Activated CD4-positive, alpha-beta T cell treated with anti-CD3 and anti-CD28 coated beads for 48 hours (primary cell): ENCODE data around the gene POLR1D.

Experiments
- DNase-seq: peaks from one replicate; pipeline ENCODE4 v3.0.0-alpha.2; 2020

POLR1D gene

DNA sequence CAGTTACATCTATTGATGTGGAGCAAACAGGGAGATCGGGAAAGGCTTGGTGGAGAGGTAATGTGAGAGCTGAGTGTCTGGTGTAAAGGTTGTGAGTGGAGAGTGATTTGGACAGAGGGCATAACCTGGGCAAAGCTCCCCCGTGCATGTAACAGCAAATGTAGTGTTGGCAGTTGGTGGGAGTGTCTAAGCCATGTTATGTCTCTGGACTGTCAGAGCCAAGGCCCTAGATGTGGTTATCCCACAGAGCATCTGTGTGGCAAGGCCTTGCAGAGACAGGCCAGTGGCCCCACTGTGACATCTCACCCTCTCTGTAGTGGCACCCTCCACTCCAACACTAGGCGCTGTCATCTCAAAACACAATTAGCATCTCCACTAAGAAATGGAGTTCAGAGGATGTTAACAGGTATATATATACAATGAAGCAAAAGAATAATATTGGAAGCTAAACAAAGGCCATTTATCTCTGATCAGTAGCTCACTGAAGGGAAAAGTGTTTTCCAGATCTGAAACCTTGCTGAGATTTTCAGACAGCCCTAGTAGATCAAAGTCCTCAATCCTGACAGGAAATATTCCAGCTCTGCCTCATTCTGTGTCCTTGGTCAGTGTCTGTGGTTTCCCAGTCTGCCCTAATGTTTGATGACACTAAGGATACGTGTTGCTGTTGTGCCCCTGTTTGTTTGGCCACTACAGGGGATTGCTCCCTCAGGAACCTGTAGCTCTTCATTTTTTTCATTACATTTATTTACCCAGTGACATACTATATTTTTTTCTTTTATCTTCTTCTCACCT, 20.2 kb downstream of the POLR1D start:
- no peak for DNase-seq

DNA sequence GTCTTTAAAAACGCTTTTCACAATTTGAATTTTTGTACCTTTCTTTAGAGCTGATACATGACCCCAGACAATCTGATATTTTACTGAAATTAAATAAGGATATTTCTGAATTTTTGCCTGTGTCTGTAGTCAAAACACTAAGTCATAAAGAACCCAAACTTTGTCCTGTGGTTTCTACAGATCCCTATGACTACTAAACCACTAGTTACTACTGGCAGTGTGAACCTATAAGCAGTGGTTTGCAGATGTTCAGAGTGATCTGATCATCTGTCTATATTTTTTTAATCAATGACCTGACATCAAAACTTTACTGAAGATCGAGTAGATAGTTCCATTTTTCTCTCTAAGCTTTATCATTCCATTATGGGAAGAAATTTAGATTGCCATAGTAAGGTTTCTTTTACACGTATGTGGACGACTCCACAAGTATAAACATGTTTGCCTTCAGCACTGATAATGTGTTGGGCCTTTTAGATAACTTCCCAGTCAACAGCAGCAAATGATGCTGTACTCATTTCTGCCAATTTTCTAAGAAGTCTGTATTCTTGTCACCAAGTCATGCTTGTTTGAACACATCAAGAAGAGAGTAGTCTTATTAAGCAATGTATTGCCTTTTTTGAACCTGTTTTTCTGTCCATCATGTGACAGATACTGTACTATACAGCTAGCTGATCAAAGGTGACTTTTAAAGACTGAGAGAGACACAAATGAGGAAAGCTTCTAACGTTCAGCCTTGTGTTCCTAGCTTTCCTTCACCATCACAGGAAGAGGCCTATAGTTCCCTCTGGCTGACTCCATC, 21.8 kb downstream of the POLR1D start:
- no peak for DNase-seq

- no peak for DNase-seq
Measured at GRCh38 chr13:27644302-27644701, 22.6 kb downstream of the POLR1D start.

DNA sequence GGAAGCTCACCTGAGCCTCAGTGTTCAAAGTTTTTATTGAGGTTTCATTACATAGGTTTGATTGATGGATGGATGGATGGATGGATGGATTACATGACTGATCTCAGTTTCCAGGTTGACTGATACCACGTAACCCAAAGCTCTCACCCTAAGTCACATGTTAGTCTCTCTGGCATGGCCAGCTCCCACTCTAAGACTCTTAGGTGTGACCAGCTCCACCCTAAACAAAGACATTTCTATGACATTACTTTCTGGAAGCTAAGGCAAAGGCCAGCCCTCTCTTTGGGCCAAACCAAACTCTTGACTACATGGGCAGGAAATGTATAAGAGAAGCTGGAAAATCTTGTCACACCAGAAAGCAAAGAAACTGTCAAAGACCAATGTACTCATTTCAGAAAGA, 28.6 kb downstream of the POLR1D start:
- DNase-seq: no peak

GRCh38 chr13:27654059-27654458, 32.4 kb downstream of the POLR1D start:
- no peak for DNase-seq

DNA sequence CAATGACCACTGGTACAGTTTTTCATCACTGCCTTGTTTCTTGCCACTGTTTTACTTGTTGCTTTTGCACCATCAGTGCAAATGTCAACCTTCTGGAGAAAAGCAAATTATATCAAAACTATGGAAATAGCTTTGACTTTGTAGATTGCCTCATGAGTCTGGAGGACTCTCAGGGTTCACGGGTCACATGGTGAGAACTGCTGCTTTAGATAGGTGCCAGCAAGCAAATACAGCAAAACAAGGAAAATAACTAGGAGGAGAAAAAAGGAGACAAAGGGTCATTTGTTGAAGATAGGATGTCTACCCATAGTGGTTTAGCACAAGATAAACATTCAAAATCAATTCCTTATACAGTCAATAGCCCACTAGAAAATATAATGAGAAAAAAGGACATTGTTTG, 33.1 kb downstream of the POLR1D start:
- DNase-seq: no peak

DNA sequence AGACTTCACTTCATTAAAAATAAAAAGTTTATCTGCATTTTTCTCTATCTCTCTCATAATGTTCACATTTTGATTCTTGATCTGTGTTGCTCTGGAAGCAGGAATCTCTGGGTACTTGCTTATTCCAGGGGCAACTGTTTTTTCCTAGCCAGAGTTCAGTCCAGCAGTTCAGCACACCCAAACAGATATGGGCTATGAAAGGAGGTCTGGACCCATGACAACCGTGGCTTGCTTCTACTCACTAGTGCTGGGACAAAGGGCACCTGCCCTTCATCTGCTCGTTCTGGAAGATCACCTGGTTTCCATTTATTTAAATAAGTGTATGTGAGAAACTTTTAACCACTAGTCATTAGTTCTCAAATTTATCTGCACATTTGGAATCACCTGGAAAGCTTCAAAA, 36.0 kb downstream of the POLR1D start:
- no peak for DNase-seq

GRCh38 chr13:27658546-27658945, 36.9 kb downstream of the POLR1D start:
- no peak for DNase-seq

DNA sequence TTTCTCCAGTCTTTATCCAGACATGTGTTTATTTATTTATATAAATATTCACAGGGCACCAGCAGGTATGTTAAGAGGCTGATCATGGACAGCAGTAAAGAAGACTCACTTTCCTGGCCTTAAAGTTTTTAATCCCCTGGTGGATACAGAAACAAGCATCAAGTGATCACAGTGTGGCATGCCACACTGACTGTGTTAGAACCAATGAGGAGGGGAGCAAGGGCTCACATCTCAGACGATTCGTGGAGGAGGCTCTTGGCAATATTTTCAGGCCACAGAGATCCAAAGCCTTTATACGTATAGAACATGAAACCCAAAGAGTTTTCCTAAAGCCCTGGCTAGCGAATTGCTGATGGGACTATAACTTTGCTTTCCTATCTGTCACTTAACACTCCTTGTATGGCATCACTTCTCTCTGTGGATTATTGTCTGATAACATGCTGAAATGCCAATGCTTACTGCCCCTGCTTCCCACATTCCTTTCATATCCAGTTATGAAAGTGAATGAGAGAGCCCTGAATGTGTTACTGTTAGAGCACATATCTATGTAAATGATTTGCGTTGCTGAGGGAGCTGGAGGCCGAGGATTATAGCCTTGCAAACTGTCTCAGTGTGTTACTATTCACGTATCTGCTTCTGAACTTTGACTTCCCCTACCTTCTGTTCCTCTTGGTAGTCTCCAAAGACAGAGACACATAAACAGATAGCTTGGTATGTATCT, 37.6 kb downstream of the POLR1D start:
- no peak for DNase-seq

DNA sequence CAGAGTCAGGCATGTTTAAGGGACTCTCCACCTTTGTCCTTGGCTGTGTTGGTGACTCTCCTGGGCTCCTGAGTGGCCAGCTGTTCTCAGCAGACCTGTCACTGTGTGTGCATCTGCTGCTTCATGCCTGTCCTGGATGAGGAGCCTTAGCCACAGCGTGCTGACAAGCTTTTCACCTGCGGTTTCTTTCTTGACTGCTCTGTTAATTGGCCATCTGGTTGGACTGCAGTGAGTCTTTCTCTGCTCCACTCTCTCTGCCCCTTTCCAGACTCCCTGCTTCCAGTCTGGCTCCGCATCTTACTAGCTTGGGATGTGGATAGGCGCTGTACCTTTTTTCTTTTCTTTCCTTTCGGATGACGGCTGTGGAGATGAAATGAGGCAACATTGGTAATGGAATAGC, 38.8 kb downstream of the POLR1D start:
- DNase-seq: no peak

- no peak for DNase-seq
Measured at GRCh38 chr13:27661017-27661416, 39.3 kb downstream of the POLR1D start.

DNA sequence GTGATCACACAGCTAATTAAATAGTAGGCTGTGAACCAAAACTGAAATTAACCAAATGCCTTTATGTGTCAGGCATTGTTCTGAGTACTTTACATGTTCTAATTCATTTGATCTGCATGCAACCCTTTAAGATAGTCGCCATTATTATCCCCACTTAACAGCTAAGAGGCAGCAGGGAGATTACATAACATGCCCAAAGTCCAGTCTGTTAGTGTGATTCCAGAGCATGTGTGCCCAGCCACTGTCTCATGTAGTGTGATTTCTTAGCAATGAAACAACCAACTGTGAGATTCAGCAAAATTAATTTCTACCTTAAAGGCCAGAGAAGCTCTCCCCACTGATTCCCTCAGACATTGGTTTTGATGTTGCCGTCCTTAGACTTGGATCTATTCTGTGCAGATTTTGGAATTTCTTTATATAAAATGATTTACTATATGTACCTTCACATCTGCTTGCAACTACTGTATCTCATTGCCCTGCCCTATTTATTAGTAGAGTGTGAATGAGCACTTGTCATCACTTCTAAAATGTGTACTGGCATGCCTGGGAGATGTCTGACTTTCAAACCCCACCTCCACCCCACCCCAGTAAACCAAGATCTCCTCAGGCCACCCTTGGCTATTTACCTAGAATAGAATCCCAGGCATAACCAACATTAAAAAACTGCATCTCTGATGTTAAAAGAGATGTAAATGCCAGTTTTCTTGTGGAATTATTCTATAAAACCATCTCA, 41.2 kb downstream of the POLR1D start:
- no peak for DNase-seq

- DNase-seq: no peak
Measured at GRCh38 chr13:27663947-27664346, 42.3 kb downstream of the POLR1D start.

DNA sequence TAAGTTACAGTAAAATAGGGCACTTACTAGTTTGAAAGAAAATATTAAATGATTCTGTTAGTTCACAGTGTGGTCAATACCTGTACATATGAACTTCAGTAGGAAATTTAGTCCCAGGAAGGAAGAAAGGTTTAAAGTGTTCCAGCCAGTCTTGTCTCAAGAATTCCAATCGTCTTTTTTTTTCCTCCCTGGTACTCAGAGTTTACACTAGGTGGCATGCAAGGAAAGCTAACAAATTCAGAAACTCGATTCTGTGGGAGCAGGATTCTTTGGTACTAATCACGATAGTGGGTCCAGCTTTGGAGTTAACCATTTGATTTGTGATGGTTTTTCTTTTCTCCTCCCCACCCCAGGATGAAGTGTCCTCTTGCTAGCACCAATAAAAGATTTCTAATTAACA, 43.6 kb downstream of the POLR1D start:
- DNase-seq: no peak

GRCh38 chr13:27665761-27666160, 44.1 kb downstream of the POLR1D start:
- no peak for DNase-seq

GRCh38 chr13:27666951-27667350, 45.3 kb downstream of the POLR1D start:
- DNase-seq: no peak

DNA sequence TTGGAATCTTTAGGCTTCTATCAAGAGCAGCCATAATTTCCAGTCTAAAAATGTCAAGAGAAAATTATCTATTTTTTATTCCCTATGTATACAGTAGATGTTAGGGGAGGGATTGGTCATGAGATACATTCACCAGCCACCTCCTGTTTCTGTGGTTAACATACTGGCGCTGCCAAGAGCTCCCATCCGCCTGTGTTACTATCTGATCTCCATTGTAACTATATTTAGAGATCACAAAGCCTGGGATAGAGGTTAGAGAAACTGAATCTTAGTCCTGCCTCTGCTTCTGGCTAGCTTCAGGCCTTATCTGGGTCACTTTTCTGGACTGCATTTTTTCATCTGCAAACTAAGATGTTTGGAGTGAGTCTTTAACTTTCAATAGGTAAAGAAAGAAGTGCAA, 46.3 kb downstream of the POLR1D start:
- no peak for DNase-seq

- no peak for DNase-seq
Measured at GRCh38 chr13:27670861-27671260, 49.2 kb downstream of the POLR1D start.

DNA sequence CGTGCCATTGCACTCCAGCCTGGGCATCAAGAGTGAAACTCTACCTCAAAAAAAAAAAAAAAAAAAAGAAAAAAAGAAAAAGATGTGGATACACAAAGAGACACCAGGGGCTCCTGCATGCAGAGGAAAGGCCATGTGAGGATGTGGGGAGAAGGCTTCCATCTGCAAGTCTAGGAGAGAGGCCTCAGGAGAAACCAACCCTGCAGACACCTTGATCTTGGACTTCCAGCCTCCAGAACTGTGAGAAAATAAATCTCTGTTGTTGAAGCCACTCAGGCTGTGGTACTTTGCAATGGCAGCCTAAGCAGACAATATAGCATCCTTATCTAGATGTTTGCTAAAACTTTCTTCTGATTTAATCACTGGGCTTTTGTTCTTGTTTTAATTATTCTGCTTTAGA, 50.3 kb downstream of the POLR1D start:
- no peak for DNase-seq
